Erythroblast (primary cell): Measurements from ENCODE around the gene FAM200A.

Source experiments
- GATA1 ChIP-seq: IDR thresholded peaks from 2 replicates; pipeline ENCODE4 v1.6.1; 2011; ENCODE audit warnings: low read depth, mild to moderate bottlenecking, control low read depth, low read length, moderate library complexity
- POLR2A ChIP-seq: IDR thresholded peaks from 2 replicates; pipeline ENCODE4 v1.6.1; 2011; ENCODE audit warnings: mild to moderate bottlenecking, low read length

- TF ChIP-seq POLR2A (no peak), GATA1 (no peak)
Measured at GRCh38 chr7:99562832-99563231, 10.9 kb upstream of the FAM200A start.
